Esophagus muscularis mucosa (tissue), 4 donors: ENCODE data around the gene ACSF2. TPM values are rescaled to one million over a fixed set of nuclear protein-coding genes. Genes with fewer than 3 reads are reported as not detected.
A peak's percentile ranks its signal among the peaks of the same experiment; 100 is the strongest.

Experiments used
- DNase-seq: peaks from one replicate; pipeline ENCODE4 v3.0.0-alpha.2; 2017; ENCODE audit errors: extremely low spot score
- H3K27ac ChIP-seq, 4 donors: fragments of 200-600 bp; sonication (generic); replicated peaks in 1 of 4; 1 replicate in 3 of 4; 2 replicates in 1 of 4; pipeline ENCODE4 v1.5.1; 2016 to 2019; ENCODE audit warnings: mild to moderate bottlenecking in 1 of 4
- H3K27me3 ChIP-seq, 4 donors: fragments of 200-600 bp; sonication (generic); one replicate each; pipeline versions ENCODE4 v1.5.1 to v1.6.0; 2016 to 2019
- H3K36me3 ChIP-seq, 4 donors: fragments of 200-600 bp; sonication (generic); one replicate each; pipeline ENCODE4 v1.5.1; 2016 to 2019
- H3K4me1 ChIP-seq, 4 donors: fragments of 200-600 bp; sonication (generic); one replicate each; pipeline ENCODE4 v1.5.1; 2016 to 2019
- H3K4me3 ChIP-seq, 4 donors: fragments of 200-600 bp; sonication (generic); 1 replicate in 2 of 4; 2 replicates in 2 of 4; pipeline ENCODE4 v1.5.1; 2016 to 2019; ENCODE audit warnings: mild to moderate bottlenecking in 4 of 4, moderate library complexity in 1 of 4
- H3K9me3 ChIP-seq, 4 donors: fragments of 200-600 bp; sonication (generic); 1 replicate in 3 of 4; 2 replicates in 1 of 4; pipeline ENCODE4 v1.5.1; 2016 to 2019
- CTCF ChIP-seq, 3 experiments: fragments of 200-600 bp in 2 of 3; fragments of 450-650 bp in 1 of 3; sonication (generic) in 2 of 3; IDR thresholded peaks; one replicate each; pipeline ENCODE4 v1.5.1; 2017 to 2019; ENCODE audit warnings: antibody characterized with exemption in 3 of 3, mild to moderate bottlenecking in 2 of 3, moderate library complexity in 1 of 3
- EP300 ChIP-seq: sonication (generic); formaldehyde crosslinking; IDR thresholded peaks from one replicate; pipeline ENCODE4 v1.6.1; 2017; ENCODE audit warnings: antibody characterized with exemption
- POLR2A ChIP-seq: fragments of 450-650 bp; IDR thresholded peaks from one replicate; pipeline ENCODE4 v1.6.1; 2017; ENCODE audit warnings: antibody characterized with exemption, moderate library complexity, mild to moderate bottlenecking, low read depth
- POLR2AphosphoS5 ChIP-seq, 2 donors: sonication (generic); formaldehyde crosslinking; IDR thresholded peaks; one replicate each; pipeline ENCODE4 v1.6.1; 2017; ENCODE audit warnings: antibody characterized with exemption in 2 of 2
- WGBS: methylation state at CpG from one replicate; pipeline ENCODE4 v1.1.5; 2018; 5-methylcytosine and 5-hydroxymethylcytosine counted together
- intact Hi-C: fragments of 100-400 bp; cut with DNase I; formaldehyde crosslinking; loops from one replicate; pipeline ENCODE4 v1.15.1; 2023
- total RNA-seq, 4 donors: library from RNA; depleted of rRNA; stranded (reverse); fragments of >200 nt; gene quantifications; one replicate each; pipeline versions ENCODE4 v1.1.0 to v1.2.1, GENCODE V29; 2016

Gene ACSF2
- total RNA-seq, 4 donors from 2014 or later = 6.0 to 9.6 (median 8.1) TPM

GRCh38 chr17:50517504-50518383, 91.7 kb downstream of the ACSF2 start:
- Histone ChIP-seq H3K36me3 (no peaks in the 10 kb centered on the region), H3K27ac (no peak overlapping the region), H3K4me3 (no peak overlapping the region), H3K27me3 (no peaks in the 10 kb centered on the region), H3K9me3 (no peaks in the 10 kb centered on the region), H3K4me1 (peaks cover 11 to 18% (median 12%) of the 10 kb centered on the region in 4 donors)
- WGBS = 80% methylated on average over 8 of the region's 8 CpGs
- DNase-seq = no peak
- TF ChIP-seq EP300 (no peak), POLR2AphosphoS5 (IDR thresholded peaks at IDR 0.05) (no peak), CTCF (IDR thresholded peaks at IDR 0.05) (no peak), POLR2A (no peak)
- intact Hi-C loops = no loop called here

- Histone ChIP-seq H3K9me3 (no peaks in the 10 kb centered on the region), H3K4me1 (peaks cover 11 to 18% (median 12%) of the 10 kb centered on the region in 4 donors), H3K27me3 (no peaks in the 10 kb centered on the region), H3K27ac (peak overlapping the region in 1 of 4 donors; percentile 7), H3K36me3 (no peaks in the 10 kb centered on the region), H3K4me3 (no peak overlapping the region)
- TF ChIP-seq EP300 (no peak), POLR2AphosphoS5 (IDR thresholded peaks at IDR 0.05) (no peak), POLR2A (no peak), CTCF (IDR thresholded peaks at IDR 0.05) (no peak)
- intact Hi-C loops = no loop called here
- DNase-seq = no peak
- WGBS = 79% methylated on average over 12 of the region's 13 CpGs
These were observed 92.5 kb downstream of the ACSF2 start for GRCh38 chr17:50518384-50519023.

- Histone ChIP-seq H3K36me3 (no peaks in the 10 kb centered on the region), H3K27ac (no peak overlapping the region), H3K4me1 (peaks cover 9 to 18% (median 11%) of the 10 kb centered on the region in 4 donors), H3K4me3 (no peak overlapping the region), H3K9me3 (no peaks in the 10 kb centered on the region), H3K27me3 (no peaks in the 10 kb centered on the region)
- WGBS = 89% methylated on average over 8 of the region's 8 CpGs
- intact Hi-C loops = no loop called here
- TF ChIP-seq POLR2A (no peak), EP300 (no peak), CTCF (IDR thresholded peaks at IDR 0.05) (no peak), POLR2AphosphoS5 (IDR thresholded peaks at IDR 0.05) (no peak)
- no peak for DNase-seq
These were observed 93.3 kb downstream of the ACSF2 start for GRCh38 chr17:50519141-50519834.

GRCh38 chr17:50520483-50520882, 94.5 kb downstream of the ACSF2 start:
- H3K9me3 ChIP-seq = no peaks in the 10 kb centered on the region
- H3K4me1 ChIP-seq = peaks cover 0 to 7% (median 2%) of the 10 kb centered on the region in 4 donors
- no peak for DNase-seq
- TF ChIP-seq POLR2A (no peak), EP300 (no peak), CTCF (IDR thresholded peaks at IDR 0.05) (no peak), POLR2AphosphoS5 (IDR thresholded peaks at IDR 0.05) (no peak)
- WGBS = 95% methylated on average over 2 of the region's 2 CpGs
- intact Hi-C loops = no loop called here
- H3K27ac ChIP-seq = no peak overlapping the region
- no peaks in the 10 kb centered on the region for H3K27me3 ChIP-seq
- H3K4me3 ChIP-seq = no peak overlapping the region
- no peaks in the 10 kb centered on the region for H3K36me3 ChIP-seq
